Right renal pelvis (tissue), 4 donors: ENCODE results near the gene CBFA2T3. TPM values are rescaled to one million over a fixed set of nuclear protein-coding genes. Genes with fewer than 3 reads are reported as not detected.

Experiments
- DNase-seq, 4 donors: peaks; one replicate each; pipeline ENCODE4 v3.0.0-alpha.2; 2013; ENCODE audit warnings: low read depth in 4 of 4, low spot score in 3 of 4, missing footprints in 1 of 4
- polyA plus RNA-seq, 4 donors: library from polyadenylated mRNA; unstranded; fragments of 120-200 nt; gene quantifications; one replicate each; pipeline ENCODE4 v1.2.1, GENCODE V29; 2013; ENCODE audit not compliant: insufficient read length in 4 of 4

Gene CBFA2T3
- polyA plus RNA-seq, 4 donors: 2.4 to 3.3 (median 2.8) TPM

DNA sequence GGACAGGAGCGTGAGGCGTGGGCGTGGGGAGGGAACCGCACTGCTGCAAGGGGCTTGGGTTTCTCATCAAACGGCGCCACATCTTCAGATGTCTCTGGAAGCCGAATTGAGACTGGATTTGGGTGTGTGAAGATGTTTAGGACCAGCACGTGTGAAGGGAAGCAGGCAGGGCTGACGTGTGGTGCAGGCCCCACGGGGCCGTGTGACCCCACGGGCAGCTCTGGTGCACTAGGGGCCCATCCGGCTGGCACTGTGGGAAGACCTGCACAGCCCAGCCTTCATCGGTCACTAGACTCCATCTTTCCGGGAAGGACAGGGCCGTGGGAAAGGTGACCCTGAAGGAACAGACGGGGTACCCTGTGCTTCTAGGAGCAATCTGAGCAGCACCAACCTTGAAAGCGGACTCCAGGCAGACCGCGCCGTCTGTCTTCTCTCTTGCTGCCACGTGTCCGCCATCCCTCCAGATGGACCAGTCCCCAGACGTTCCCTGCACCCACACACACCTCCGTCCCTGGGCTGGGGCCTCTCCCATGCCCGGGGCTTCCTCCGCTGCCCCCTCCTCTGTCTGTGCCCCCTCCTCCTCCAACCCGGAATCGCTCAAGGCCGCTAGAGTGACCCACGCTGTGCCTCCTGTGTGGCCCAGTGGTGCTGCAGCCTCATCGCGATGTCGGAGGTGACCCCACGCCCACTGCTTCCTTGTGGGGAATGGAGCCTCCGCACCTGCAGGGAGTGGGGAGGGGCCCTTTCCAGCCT, 23.4 kb upstream of the CBFA2T3 start:
- DNase-seq: no peak

DNA sequence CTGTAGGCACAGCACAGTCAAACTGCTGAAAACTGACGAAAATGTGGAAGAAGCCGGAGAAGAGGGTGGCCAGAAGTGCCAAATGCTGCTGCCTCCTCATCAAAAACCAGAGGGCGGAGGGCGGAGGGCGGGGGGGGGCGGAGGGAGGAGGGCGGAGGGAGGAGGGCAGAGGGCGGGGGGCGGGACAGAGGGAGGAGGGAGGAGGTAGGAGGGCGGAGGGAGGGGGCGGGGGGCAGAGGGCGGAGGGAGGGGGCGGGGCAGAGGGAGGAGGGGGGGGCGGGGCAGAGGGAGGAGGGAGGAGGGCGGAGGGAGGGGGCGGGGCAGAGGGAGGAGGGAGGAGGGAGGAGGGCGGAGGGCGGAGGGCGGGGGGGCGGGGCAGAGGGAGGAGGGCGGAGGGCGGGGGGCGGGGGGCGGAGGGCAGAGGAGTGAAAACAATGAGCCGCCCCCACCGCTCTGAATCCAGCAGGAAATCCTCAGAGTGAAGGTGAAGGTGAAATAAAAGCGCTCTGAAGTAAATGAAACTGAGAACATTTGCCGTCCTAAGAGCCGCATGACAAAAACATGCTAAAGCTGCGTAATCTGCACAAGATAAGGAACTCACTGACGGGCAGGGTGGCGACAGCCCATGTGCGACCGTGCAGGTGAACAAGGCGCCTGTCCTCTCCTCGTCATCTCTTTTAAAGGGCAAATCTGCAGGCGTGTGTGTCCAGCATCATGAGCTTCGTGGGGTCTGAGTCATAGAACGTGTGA, 22.6 kb upstream of the CBFA2T3 start:
- no peak for DNase-seq

DNA sequence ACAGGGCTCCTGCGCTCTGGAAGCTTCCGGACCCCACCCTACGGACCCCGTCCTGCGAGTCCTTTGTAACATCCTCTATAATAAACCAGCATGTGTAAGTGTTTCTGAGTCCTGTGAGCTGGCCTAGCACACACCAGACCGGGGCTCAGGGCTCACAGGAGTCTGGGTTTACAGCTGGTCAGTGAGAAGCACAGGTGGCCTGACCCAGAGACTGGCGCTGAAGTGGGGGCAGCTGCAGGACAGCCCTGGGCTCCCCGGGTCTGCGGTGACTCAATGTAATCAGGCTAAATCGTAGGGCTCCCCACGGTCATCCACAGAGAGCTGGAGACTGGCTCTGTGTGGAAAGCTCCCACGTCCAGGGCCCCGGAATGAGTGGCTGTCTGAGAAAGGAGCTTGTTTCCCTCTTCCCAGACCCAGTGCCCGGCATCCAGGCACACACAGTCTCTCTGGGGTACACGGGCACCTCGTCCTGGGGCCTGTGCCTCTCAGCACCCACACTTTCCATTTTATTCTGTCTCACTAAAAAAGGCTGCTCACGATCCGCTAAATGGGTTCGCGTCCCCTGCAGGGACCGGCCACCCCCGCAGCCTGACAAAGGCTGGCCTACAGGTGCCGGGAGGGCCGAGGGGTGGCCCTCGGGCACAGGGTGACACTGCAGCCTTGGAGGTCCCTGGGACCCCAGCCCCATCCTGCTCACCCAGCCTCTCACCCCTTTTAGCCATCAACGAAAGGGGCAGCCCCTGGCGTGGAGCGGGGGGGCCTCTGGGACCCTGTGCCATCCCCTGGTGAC, 18.9 kb upstream of the CBFA2T3 start:
- DNase-seq: no peak

DNA sequence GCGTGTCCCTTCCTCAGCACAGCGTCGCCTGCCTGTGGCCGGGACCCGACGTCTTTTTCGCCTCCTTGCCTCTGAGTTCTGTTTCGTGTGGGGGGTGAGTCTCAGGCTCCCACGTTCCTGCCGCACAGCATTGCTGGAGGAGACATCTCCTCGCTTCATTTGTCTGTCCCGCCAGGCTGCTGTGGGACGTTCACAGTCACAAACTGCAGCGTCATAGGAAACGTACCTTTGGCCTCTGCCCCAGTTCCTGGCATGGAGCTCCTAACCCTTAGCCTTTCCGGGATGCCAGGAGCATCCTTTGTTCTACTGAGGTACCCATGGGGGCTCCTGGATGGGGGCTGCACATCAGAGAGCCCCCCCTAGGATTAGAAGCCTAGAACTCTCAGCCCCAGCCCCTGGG, 18.2 kb upstream of the CBFA2T3 start:
- no peak for DNase-seq

DNA sequence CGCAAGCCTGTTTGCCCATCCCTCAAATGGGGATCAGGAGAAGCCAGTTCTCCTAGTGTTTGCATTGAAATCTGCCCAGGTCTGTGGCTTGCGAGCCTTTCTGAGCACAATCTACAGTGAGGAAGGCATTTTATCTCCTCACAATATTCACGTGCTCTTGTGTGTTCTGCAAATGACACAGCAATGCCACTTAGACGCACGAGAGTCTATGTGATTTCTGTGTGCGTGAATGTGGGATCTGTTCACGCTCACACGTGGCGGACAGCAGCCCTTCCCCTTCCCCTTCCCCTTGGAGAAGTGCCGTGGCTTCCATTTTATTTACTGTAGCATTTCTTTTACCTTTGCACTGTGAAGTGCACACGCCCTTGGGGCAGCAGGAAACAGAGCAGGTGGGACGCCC, 17.7 kb upstream of the CBFA2T3 start:
- no peak for DNase-seq

DNA sequence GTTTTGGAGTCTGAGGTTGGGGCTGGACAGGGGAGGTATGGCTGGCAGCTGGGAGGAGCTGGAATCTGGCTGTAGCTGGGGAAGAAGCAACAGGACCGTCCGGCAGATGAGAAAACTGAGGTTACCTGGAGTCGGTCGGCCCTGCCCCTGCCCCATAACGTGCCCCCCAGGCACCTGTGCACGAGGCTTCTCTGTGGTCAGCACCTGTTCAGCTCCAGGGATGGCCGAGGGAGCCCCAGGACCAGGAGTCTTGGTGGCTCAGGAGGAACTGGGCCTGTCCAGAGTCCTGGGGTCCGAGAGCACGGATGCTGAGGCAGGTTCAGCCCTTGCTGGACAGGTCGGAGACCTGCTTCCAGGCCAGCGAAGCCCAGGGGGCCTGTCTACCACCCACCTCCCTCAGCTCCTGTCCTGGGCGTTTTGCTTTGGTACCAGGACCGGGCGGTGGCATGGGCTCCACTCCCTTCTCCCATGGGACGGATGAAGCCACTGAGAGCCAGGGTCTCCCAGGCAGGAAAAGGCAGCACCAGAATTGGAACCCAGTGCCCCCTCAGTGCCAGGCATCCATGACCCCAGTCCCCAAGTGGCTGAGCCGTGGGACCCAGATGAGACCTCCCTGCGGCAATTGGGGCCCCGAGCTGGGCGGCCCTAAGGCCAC, 17.1 kb upstream of the CBFA2T3 start:
- DNase-seq: no peak

DNA sequence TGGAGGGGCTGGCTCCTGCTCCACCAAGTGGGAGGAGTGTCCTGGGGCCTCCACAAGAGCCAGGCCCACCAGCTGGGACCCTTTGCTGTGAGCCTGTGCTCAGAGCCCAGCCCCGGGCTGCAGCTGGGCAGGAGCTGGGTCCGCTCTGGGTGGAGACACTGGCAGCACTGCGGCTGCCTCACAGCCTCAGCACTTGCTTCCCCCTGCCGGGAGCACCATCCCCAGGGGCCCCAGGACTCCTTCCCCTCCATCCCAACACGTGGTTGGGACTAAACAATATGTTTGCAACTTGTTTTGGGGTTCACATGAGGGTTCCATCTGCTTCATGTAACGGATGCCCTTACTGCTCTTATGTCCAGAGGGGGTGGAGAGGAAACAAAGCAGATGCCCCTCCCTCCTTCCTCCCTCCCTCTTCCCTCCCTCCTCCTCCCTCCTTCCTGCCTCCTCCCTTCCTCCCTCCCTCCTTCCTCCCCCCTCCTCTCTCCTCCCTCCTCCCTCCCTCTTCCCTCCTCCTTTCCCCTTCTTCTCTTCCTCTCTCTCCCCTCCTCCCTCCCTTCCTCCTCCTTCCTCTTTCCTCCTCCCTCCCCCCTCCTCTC, 16.3 kb upstream of the CBFA2T3 start:
- DNase-seq: peak in 1 of 4 donors; percentile 33

DNA sequence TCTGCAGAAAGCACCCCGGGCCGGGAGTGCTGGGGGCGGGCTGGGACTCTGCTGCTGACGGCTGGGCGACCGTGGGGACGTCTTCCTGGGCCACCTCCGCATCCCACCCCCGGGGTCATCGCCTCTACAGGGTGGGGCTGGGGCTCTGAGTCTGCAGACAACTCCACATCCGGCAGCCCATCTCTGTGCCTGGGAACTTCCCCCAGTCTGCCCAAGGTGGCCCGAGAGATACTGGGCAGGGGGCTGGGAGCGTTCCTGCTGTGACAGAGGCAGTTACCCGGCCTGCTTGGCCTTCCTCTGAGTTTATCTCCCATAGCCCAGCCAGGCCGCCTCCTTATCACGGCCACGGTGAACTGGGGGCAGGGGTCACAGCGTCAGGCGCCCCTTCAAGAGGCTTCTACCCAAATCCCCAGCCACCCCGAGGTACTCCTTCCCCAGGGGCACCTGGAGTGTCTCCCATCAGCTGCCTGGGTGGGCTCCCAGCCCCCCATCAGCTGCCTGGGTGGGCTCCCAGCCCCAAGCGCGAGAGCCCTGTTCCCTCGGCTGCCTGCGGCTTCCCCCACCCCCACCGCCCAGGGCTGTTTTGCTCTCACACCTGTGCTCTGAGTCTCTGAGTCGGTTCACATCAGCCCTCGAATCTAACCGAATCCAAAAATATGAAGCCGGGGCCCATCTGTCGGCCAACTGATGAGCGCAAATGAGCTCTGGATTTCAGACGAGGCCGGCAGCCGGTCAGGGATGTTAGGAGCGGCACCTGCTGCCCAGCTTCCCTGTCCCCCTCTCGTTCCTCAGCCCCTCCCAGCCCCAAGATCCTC, 15.6 kb upstream of the CBFA2T3 start:
- no peak for DNase-seq

DNA sequence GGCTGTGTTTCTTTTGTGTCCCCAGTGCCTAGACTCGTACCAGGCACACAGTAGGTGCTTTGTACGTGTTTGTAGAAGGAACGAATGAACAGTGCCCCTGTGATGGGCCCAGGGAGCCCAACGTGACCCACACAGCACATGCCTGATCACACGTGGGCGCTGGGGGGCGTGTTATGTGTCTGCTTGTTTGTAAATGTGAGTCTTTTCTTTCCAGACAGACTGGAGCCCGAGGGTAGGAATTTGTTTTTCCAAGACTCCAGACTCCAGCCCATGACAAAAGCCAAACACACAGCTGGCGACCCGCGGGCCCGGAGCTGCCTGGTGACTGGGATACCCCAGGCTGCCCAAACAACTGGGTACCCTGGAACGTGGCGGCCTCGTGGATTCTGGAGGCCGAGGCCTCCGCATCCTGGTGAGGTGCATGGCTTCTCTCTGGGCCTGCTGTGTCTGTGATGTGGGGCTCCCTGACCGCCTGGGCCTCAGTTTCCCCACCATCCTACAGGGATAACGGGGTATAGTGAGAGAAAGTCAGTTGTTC, 14.9 kb upstream of the CBFA2T3 start:
- no peak for DNase-seq

DNA sequence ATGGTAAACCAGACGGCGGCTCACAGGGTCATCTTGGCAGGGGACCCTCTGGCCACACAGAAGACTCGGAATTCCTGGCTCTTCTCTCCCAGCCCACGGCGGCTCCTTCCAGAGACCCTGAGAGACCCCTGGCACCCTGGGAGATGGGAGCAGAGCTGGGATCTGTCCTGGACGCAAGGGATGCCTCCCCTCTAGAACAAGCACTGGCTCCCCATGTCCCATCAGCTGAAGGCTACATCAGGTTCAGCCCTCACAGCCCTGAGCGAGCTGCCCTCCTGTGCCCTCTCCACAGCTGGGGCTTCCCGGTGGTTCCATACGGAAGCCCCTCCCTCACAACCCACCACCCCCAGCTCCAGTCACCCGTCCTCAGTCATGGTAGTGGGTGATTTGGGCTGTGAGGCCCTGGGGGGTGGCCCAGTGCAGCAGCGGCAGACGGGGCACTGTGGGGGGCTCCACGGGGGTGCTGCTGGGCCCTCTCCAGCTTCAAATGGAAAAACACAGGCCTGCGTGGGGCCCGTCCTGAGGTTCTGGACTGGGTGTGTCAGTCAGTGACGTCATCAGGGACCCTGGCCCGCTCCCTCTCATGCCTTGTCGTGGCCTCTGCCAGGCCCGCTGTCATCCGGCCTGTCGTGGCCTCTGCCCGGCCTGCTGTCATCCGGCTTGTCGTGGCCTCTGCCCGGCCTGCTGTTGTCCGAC, 13.0 kb upstream of the CBFA2T3 start:
- no peak for DNase-seq

DNA sequence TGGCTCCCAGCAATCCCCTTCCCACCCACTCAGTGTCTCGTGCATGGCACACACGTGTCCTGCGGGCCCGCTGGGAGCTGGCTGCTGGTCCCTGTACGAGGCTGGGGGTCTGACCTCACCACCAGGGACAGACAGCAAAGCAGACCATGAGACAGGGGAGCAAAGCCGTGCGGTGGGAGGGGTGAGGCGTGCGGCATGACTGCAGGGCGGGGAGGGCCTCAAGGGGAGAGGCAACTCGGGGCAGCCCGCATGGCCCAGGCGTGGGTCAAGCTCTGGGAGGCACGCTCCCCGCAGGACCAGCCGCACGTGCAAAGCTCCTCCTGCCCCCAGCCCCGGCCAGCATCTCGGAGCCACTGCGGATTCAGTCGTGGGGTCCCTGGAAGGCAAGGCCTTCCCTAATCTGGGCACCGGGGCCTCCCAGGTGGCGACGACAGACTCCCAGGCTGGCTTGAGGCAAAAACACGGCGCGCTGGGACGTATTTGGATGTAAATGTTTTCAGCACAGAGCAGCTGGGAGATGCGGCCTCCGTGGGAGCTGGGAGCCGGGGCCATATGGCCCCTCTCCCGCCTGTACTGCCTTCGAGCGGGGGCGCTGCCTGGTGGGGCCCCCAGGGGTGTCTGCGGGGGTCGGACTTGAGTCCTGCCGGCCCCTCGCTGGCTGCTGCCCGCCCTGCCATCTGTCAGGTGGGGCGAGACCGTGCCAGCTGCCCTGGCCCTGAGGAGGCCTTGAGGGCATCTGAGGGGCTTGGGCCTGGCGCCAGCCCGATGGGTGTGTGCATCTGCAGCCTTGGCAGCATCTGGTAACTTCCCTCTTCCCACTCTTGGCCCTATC, 12.2 kb upstream of the CBFA2T3 start:
- DNase-seq: no peak

DNA sequence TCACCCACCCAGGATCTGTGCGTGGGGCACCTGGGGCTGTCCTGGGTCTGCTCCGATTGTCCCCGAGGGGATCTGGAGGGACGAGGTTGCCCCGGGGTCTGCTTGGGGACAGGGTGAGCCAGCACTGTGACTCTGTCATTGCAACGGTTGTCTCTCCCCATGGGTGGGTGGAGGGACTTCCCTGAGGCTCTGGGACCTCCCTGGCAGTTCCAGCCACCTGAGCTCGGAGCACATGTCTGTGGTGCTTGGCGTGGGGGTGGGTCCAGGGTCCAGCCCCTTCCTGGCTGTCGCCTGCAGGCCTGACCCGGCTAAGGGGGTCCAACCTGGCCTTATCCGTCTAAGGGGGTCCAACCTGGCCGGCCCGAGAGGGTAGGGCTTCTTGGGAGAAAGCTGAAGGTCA, 8.5 kb upstream of the CBFA2T3 start:
- DNase-seq: no peak

DNA sequence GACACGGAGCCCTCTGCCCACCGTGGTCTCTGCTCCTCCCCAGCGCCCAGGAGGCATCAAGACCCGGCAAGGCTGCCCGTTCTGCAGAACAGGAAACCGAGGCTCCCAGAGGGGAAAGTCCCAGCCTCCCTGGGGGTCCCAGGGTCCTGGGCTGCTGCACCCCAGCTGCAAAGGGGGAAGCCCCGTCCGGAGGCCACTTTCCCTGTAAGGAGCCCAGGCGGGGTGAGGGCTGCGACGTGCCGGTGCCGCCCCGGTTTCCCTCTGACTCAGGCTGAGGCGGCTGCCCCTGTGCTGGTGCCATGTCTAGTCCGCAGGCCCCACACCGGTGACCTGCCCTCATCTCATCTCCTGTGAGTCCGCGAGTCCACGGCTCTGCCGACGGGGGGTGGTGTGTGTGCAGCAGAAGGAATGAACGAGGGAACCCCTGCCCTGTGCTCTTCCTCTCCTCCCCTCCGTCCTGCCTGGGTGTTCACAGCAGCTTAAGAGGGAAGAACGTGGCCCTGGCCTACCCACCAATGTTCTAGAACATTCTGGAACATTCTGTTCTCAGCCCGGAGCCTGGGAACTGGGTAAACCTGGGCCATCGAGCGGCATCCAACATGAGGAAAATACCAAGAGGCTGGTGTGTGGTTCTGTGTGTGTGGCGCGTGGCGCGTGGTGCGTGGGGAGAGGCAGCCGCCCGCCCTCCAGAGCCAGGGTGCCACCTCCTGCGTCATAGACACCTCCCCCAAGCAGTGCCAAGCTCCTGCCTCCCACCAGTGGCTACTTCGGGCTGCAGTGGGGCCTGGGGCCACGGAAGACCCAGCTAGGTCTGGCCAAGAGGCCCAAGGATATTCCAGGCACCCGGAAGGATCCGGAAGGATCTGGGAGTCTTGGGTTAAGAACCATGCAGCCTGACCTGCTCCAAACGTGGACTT, 7.0 kb upstream of the CBFA2T3 start:
- DNase-seq: no peak

DNA sequence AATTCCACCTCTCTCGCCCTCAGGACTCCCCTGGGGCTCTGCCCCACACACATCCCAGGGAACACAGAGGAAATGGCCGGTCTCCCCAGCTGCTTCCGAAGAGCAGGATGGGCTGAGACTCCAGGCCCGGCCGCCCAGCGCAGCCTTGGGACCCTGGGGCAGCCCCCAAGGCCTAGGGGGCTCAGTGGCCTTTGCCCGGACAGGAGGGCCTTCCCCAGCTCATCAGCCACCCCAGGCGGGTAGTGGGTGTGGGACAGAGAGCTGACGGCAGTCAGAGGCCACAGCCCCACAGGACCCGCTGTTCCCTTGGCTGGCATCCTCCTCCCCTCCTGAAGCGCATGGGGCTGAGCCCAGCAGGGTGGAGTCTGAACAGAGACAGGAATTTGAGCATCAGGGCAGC, 6.2 kb upstream of the CBFA2T3 start:
- no peak for DNase-seq

DNA sequence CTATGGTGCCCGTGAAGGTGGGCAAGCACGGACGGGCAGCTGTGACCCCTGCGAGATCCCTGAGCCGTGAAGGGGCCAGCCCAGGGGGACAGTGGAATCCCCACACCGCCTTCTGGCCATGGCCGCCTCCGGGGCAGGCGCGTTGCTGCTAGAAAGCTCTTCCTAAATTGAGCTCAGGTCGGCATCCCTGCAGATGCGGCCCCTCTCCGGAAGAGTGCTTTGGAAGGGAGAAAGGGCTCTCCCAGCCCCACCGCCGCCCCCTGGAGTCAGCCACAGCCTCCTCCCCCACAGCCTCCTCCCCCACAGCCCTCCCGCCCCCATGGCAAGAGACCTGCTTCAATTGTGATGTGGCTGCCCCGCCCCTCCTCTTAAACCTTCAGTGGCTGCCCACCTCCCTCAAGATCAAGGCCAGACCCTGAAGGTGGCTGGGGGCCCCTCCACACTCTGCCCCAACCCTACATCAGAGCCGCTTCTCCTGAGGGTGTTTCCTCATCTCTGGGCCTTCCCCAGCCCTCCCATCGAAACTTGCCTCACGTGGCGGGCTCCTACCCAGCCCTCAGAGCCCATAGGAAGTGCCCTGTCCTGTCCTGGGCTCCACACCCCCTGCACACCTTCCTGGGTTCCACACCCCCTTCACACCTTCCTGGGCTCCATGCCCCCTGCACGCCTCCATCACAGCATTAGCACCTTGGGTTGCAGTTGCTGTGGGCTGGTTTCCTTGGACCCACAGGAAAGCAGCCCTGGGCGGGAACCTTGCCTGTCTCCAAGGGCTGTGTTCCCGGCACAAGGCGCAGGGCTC, 5.5 kb upstream of the CBFA2T3 start:
- DNase-seq: no peak

DNA sequence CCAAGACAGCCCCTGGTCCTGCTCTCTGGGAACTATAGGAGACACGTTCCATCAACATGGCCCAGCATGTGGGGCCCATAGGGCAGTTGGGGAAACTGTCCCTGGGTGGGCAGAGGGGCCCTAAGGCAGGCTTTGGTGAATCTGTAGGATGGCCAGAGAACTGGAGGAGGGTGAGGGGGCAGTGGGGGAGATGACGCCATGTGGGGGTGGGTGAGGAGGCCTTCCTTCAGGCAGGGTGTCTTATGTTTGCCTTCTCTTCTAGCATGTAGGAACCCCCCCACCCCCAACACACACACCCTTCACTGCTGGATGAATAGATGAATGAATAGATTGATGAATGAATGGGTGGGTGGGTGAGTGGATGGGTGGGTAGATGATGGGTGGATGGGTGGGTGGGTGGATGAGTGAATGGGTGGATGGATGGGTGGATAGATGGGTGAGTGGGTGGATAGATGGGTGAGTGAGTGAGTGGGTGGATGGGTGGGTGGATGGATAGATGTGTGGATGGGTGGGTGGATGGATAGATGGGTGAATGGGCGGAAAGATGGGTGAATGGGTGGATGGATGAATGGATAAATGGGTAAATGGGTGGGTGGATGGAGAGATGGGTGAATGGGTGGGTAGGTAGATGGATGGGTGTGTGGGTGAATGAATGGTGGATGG, 2.5 kb upstream of the CBFA2T3 start:
- DNase-seq: no peak
